Stomach (tissue), 4 donors: ENCODE measurements around the gene MAST2.

Source experiments
- EP300 ChIP-seq: sonication (generic); formaldehyde crosslinking; IDR thresholded peaks from one replicate; pipeline ENCODE4 v1.6.1; 2017; ENCODE audit warnings: antibody characterized with exemption
- POLR2A ChIP-seq, 4 donors: fragments of 450-650 bp; IDR thresholded peaks; one replicate each; pipeline ENCODE4 v1.6.1; 2016; ENCODE audit warnings: antibody characterized with exemption in 4 of 4, control low read depth in 2 of 4, mild to moderate bottlenecking in 1 of 4, moderate library complexity in 1 of 4
- POLR2AphosphoS5 ChIP-seq, 3 donors: sonication (generic); formaldehyde crosslinking; IDR thresholded peaks; one replicate each; pipeline ENCODE4 v1.6.1; 2016; ENCODE audit warnings: antibody characterized with exemption in 3 of 3
- TF ChIP-seq, protein P1 (sequence below), 7 experiments: fragments of 450-650 bp in 4 of 7; fragments of 200-600 bp in 3 of 7; sonication (generic) in 3 of 7; IDR thresholded peaks; one replicate each; pipeline ENCODE4 v1.5.1; 2016 to 2019; ENCODE audit warnings: antibody characterized with exemption in 7 of 7, control low read depth in 2 of 7, mild to moderate bottlenecking in 1 of 7

DNA sequence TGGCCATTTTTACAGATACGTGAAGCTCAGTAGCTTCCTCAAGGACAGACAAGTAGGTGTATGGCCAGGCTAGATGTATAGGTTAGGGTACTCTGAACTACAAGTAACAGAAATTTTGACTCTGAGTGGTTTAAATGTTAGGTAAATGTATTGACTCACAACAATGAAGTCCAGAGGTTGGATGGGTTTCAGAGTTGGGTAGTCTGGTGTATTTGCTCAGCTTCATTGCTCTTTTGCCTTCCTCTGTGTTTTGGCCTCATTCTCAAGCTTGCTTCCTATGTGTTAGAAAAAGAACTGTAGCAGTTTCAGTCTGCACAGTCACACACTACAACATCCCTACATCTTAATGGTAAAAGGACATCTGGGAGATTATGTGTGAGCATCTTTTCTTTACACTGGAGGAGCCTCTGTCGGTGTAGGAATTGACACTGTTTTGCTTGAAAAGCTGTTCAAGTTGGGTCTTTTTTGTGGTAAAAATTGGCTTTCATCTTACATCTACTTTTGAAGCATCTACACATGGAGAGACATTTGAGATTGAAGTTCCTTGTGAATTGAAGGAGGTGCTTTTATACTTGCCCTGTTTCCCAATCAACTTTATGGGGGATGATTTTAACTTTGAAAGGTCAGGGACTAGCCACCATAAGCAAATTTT is 64.4 kb downstream of the MAST2 start:
- TF ChIP-seq POLR2A (IDR thresholded peaks at IDR 0.05) = no peak
- no peak for TF ChIP-seq POLR2AphosphoS5 (IDR thresholded peaks at IDR 0.05)
- TF ChIP-seq, protein P1, sequence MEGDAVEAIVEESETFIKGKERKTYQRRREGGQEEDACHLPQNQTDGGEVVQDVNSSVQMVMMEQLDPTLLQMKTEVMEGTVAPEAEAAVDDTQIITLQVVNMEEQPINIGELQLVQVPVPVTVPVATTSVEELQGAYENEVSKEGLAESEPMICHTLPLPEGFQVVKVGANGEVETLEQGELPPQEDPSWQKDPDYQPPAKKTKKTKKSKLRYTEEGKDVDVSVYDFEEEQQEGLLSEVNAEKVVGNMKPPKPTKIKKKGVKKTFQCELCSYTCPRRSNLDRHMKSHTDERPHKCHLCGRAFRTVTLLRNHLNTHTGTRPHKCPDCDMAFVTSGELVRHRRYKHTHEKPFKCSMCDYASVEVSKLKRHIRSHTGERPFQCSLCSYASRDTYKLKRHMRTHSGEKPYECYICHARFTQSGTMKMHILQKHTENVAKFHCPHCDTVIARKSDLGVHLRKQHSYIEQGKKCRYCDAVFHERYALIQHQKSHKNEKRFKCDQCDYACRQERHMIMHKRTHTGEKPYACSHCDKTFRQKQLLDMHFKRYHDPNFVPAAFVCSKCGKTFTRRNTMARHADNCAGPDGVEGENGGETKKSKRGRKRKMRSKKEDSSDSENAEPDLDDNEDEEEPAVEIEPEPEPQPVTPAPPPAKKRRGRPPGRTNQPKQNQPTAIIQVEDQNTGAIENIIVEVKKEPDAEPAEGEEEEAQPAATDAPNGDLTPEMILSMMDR (IDR thresholded peaks at IDR 0.05) = no peak
- TF ChIP-seq EP300 = no peak
